ENCODE results near the gene DRGX.
A peak's percentile ranks its signal among the peaks of the same experiment; 100 is the strongest.

The DRGX gene

GRCh38 chr10:49407552-49408137 lies 11.8 kb upstream of the DRGX start:
- DNase-seq, result peak; percentile 42

- DNase-seq, result no peak
Observed at GRCh38 chr10:49407151-49407550, 11.3 kb upstream of the DRGX start.

- no peak for DNase-seq
Observed at GRCh38 chr10:49404321-49404878, 8.5 kb upstream of the DRGX start.

- no peak for DNase-seq
Observed at GRCh38 chr10:49403363-49403762, 7.5 kb upstream of the DRGX start.

DNA sequence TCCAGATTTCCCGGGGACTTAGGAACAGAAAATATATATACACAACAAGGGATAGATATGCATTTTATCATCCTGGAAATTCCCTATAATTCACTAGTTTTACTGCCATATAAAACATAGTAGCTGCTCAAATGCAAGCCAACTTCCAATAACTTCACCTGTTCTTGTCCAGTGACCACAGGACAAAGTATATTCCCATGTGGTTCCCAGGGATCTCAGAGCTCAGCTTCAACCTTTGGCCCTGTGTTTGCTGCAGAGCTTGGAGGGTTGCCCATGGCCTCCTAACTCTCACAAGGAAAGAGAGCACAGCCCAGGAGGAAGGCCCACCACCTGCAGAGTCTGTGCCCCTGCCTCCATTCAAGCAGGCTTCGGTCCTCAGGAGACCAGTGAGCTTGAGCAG lies 4.5 kb upstream of the DRGX start:
- no peak for DNase-seq

- DNase-seq, result no peak
Observed at GRCh38 chr10:49398986-49399385, 3.1 kb upstream of the DRGX start.

DNA sequence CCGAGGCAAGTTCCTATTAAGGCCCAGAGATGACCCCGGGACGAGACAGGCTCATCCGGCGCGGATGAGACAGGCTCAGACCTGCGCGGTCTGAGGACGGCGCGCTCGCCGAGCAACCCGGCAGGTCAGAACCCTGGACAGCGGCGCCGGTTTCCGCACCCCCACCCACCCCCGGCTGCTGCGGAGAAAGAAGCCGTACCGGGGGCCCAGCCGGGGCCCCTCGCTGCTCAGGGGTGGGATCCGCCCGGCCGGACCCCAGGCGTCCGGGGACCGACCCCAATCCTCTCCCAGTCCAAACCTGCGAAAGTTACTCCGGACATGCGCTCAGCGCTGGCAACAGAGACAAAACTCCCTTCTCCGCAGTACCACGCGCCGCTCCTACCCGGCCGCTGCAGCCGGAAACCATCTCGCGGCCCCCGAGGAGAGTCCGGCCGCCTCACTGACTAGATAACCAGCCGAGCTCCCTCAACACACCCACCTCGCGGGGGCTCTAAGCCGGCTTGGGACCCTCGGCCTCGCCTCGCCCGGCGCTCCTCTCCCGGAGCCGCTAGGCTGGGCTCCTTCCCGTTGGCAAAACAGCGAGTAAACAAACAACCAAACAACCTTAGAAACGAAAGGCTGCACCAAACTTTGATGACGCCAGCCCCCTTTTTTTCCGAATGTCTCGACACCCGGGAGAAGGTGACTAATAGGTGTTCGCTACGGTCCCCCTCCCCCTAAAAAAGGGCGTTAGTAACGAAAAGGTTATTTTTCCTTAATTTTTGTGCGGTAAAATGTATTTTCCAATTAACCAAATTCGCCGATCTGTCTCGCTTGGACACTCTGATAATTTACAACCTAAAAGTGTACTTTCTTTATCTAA lies 2.3 kb upstream of the DRGX start:
- no peak for DNase-seq

GRCh38 chr10:49397036-49397999 lies 1.4 kb upstream of the DRGX start:
- DNase-seq, result no peak

DNA sequence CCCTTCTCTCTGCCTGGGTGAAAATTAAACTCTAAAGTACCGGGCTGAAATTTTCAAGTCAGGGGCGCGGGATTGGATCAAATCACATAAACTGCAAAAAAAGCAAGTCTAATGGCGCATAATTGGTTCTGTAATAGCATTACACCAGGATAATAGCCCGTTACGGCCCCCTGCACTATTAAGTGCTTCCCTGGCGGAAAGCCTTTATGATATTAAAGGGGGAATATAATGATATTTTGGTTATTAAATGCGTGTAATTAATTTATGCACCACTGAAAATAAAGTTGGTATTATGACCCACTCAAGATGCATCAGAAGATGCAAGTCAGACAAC lies 744 bp upstream of the DRGX start:
- DNase-seq, result no peak

DNA sequence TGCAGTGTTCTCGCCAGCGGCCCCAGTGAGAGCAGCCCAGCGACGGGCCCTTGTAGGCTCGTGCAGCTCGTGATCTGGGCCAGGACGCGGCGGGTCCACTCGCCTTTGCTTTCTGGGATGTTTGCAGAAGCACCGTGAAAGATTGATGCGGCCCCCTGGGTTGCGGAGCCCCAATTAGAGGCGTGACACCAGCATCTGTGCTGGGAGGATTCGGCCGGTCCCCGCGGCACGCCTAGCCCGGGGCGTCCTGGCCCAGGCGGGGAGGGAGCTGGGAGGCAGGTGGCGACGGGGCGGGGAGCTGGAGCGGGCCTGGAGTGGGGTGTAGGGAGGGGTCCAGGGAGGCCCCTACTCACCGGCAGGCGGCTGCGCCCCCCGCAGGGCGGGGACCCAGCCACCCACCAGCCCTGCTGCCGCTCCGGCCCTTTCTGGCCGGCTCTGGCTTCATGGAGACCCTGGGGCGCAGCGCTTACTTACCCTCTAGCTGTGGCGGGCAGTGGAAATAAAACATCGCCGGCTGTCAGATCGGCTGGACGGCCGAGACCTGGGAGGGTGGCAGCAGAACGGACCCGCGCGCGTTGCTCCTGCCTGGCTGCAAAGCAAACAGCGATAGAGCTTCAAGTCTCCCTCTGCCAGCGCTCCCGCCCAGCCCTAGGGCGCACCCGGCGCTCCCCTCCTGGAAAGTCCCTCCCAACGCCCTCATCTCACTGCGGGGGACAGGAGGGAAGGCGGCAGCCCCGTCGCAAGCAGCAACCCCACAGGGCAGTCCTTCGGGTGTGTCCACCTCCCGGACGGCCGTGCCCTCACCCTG lies 752 bp downstream of the DRGX start:
- no peak for DNase-seq

GRCh38 chr10:49393757-49394156 lies 2.1 kb downstream of the DRGX start:
- DNase-seq, result no peak

DNA sequence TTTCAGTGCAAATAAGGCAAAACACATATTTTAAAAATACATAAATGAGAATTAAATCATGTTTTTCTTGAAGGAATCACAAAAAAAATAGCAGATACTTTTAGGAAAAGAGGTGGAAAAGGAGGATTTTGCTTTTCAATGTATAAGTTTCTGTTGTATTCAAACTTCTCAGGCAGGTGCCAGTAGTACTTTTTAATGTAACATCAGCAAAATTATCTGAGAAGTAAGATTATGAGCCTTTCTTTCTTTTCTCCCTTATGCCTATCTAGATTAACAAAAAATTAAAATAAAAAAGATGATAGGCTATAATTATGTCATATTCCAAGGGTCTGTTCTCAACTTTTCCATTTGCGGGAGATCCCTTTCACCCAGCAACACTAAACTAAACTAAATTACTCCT lies 2.6 kb downstream of the DRGX start:
- no peak for DNase-seq

GRCh38 chr10:49389361-49389933 lies 6.4 kb downstream of the DRGX start:
- no peak for DNase-seq

- no peak for DNase-seq
Observed at GRCh38 chr10:49388161-49388560, 7.7 kb downstream of the DRGX start.

DNA sequence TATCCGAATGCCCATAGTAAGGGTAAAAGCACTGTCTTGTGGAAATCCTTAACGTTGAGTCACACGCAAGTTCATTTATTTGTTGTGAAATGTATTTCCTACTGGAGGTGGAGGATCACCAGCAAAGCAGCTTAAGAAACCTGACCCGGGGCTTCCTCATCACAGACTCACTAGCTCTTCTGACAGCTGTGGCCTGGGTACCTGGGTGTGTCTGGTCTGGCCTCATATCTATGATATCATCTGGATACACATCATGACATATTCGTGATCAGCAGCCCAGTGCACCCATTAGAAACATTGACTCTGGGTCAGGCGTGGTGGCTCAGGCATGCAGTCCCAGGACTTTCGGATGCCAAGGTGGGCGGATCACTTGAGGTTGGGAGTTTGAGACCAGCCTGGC lies 8.8 kb downstream of the DRGX start:
- DNase-seq, result no peak

DNA sequence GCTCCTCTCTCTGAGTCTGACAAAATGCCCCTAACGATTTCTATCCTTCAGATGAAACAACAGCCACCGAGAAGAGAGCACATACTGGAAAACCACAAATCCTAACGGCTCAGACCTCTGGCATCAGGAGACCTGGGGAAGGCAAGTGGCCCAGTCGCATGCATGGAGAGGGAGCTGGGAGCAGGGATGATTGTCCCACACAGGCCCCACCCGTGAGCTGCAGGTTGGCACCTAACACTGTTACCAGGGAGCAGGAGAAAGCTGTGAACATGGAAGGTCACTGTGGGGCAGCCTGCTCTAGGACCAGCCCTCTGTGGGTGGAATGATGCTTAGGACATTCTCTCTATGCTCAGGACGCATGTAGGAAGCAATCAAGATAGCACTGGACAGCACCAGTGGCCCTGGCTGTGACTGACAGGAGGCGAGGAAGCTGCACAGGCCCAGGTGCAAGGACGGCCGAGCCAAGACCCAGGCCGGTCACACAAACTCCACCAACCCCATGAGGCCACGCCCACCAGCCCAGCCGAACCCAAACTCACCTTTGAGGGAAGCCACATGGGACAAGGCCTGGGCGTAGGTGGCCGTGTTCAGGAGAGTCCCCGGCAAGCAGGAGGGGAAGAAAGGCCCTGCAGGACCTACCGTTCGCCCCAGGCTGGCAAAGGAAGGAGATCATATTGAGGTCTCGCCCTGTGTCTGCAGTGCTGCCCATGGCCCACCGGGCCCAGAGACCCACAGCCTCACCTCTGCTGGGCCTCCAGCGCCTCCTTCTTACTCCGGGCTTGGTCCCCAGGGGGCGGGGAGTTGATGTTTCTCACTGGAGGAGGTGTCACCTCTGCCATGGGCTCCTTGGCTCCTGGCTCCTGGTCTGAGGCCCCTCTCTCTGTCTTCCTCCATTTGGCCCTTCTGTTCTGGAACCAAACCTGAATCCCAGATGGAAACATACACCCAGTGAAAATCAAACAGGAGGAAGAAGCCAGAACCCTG lies 9.7 kb downstream of the DRGX start:
- DNase-seq, result no peak

DNA sequence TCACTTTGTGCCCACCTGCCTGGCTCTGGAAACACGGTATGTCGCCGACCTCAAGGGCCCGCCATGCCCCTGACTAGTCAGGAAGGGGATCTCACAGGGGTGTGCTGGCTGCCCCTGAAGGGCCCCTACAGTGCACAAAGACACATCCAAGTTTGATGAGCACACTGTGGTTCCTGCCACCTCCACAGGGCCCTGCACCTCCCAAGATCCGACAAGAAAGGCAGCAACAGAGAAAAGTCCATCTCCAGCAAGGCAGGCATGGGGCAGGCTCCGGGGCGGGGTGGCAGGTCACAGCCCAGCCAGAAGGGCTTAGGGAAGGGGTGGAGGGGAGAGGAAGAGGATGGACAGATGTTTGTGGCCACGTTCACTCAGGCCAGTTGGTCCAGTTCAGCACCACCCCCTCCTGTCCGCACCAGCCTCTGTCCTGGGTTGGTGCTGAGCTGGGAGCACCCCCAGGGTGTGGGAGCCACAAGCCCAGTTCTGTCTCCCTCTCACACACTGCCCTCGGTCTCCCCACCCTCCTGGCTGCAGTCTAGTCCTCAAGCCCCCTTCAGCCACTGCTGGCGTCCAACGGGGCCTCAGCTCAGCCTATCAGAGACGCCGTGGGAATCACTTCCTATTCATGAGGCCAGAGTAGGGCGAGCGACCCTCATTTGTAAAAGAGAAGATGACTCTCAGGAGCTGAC lies 11.5 kb downstream of the DRGX start:
- DNase-seq, result no peak

DNA sequence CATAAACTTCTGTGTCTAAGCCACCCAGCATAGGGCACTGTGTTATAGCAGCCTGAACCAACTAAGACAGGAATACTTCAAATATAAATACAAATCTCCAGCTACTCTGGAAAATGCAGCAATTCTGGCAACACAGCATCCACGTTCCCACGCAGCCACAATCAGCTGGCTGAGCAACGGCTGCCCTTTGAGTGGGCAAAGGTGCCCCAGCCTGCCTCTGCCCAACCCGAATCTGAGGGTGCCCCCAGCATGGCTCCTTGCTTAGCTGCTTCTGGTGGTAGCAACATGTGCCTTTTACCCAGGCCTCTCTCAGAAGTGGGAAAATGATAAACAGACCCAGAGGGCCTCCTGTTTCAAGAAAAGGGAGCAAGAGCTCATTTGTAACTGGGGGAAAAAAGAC lies 12.0 kb downstream of the DRGX start:
- no peak for DNase-seq

DNA sequence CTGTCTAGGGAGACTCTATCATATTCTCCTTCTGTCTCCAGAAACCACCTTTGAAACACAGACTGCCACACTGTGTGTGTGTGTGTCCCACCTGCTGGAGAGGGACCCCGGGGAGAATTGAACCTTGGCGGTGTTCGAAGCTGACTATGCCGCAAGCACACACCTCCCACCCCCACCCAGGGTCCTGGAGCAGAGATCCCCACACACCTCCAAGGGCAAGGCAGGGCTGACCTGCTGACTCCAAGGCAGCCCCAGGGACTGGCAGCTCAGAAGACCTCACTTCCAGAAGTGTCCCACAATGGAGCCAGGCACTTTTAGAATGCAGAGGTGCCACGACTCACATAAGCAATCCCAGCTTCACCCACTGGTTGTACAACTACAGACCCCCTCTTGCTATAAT lies 13.1 kb downstream of the DRGX start:
- DNase-seq, result no peak

DNA sequence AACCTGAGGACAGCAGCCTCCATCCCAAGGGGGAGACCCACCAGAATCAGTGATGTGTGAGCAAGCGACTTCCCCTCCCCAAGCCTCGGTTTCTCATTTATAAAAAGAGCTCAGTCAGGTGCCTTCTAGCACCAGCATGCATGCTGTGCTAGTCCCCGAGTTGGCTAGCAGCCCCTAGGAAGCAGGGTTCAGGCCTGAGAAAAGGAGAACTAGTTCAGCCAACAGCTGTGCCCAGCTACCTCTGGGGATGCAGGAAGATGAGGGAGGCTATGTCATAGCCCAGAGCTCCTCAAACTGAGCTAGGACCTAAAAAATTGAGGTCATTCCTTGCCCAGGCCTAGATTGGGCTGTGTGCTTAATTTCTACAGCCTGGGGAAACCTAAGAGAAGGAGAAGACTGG lies 13.7 kb downstream of the DRGX start:
- no peak for DNase-seq
